Measurements from ENCODE around the gene ZNF630.
"Not testable (repeated sequence)": the region's sequence is repeated elsewhere in the genome, so short reads cannot be mapped to it uniquely, and the experiment has no call there.

DNA sequence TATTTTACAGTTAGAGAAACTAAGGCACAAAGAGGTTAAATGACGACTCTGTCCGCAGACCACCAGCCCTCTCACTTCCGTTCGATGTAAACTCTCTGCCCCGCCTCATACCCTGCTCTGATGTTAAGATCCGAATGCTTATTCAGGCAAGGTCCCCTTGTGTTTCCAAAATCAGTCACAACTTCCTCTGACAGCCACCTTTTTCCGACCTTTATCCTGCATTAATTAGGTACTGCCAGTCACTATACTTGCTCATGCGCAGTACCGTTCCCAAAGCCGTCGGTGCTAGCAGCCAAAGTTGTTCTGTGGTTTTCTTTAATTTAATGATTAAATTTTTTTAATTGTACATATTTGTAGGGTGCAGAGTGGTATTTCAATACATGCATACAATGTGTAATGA lies 51.0 kb downstream of the ZNF630 start:
- TF ChIP-seq, protein P1, sequence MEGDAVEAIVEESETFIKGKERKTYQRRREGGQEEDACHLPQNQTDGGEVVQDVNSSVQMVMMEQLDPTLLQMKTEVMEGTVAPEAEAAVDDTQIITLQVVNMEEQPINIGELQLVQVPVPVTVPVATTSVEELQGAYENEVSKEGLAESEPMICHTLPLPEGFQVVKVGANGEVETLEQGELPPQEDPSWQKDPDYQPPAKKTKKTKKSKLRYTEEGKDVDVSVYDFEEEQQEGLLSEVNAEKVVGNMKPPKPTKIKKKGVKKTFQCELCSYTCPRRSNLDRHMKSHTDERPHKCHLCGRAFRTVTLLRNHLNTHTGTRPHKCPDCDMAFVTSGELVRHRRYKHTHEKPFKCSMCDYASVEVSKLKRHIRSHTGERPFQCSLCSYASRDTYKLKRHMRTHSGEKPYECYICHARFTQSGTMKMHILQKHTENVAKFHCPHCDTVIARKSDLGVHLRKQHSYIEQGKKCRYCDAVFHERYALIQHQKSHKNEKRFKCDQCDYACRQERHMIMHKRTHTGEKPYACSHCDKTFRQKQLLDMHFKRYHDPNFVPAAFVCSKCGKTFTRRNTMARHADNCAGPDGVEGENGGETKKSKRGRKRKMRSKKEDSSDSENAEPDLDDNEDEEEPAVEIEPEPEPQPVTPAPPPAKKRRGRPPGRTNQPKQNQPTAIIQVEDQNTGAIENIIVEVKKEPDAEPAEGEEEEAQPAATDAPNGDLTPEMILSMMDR (IDR thresholded peaks at IDR 0.05): not testable (repeated sequence)
- TF ChIP-seq POLR2AphosphoS5, POLR2A (IDR thresholded peaks at IDR 0.05): not testable (repeated sequence)

Measured in breast epithelium (tissue), 3 donors.